Measurements from ENCODE around the gene CYB5D1. TPM values are rescaled to one million over a fixed set of nuclear protein-coding genes. Genes with fewer than 3 reads are reported as not detected.
A peak's percentile ranks its signal among the peaks of the same experiment; 100 is the strongest.

Gene CYB5D1
- polyA plus RNA-seq, 3 donors, result 23.1 to 24.3 (median 23.8) TPM

DNA sequence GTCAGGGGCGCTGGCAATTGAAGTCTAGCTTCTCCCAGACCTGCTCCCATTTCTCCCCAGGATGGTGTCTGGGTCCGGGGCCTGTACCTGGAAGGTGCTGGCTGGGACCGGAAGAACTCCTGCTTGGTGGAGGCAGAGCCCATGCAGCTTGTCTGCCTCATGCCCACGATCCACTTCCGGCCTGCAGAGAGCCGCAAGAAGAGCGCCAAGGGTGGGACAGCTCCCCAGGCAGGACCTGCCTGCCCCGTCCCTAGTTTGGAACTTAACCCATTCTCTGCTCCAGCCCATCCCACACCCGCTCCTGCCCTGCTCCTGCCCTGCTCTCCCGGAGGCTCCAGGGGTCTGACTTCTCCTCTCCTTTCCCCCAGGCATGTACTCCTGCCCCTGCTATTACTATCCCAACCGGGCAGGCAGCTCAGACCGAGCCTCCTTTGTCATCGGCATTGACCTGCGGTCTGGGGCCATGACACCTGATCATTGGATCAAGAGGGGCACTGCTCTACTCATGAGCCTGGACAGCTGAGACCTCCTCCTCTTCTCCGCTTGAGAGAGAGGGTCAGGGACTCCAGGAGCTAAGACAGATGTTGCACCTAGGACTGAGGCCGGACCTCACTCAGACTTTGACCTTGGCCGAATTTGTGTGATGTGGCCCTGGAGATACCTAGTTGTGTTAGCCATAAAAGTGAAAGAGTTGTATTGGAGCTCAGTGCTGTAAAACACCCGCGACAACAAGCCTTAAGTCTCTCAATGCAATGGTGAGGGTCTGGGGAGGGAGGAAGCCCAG, 24.6 kb upstream of the CYB5D1 start:
- no peak for DNase-seq (ENCODE audit: low read depth in 3 of 3, low spot score in 2 of 3)

- DNase-seq (ENCODE audit: low read depth in 3 of 3, low spot score in 2 of 3), result peak in 1 of 3 donors; percentile 90
These were observed 23.8 kb upstream of the CYB5D1 start, which contains the start of gene KDM6B for GRCh38 chr17:7833795-7834541. KDM6B (plus strand) TSS chr17:7834217; CDS start chr17:7845555, 11,338 bp downstream.

GRCh38 chr17:7834542-7834956, 23.3 kb upstream of the CYB5D1 start:
- no peak for DNase-seq (ENCODE audit: low read depth in 3 of 3, low spot score in 2 of 3)

GRCh38 chr17:7834957-7835813, 22.6 kb upstream of the CYB5D1 start:
- DNase-seq (ENCODE audit: low read depth in 3 of 3, low spot score in 2 of 3), result peak in 2 of 3 donors; percentile 98

GRCh38 chr17:7835814-7836595, 21.8 kb upstream of the CYB5D1 start:
- peak in 1 of 3 donors; percentile 61 for DNase-seq (ENCODE audit: low read depth in 3 of 3, low spot score in 2 of 3)

DNA sequence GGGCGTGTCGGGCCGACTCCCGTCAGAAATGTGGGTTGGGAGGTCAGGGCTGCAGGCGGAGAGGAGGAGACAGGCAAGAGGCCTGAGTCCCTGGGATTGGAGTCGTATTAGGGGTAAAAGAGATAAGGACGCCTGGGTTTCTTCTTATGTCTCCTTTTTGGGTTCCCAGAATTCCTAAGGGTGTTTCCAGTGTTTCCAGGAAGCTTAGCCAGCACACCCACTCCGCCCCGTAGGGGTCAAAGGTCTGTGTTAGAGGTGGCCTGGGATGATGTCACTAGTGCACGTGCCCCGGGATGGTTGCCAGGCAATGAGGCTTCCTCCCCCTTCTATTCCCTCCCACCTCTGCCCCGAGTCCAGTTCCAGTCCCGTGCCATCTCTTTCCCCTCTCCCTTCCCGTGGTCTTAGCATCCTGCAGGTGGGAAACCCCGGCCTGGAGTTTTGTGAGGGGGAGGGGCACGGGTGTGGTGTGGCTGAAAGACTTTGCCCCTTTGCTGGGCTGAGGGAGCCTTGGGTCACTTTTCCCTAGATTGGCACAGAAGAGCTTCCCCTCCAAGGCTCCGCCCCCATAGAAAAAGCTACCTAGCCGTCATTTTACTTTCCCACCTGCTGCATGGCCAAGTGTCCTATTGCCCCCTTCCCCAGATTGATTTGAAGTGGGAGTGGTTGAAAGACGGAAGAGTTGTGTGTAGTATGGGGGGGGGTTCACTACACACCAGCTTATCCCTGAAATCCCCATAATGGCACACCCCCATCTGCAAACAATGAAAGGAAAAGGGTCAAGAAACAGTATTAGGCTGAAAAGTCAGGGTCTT, 21.0 kb upstream of the CYB5D1 start:
- DNase-seq (ENCODE audit: low read depth in 3 of 3, low spot score in 2 of 3), result peak in 1 of 3 donors; percentile 92

- no peak for DNase-seq (ENCODE audit: low read depth in 3 of 3, low spot score in 2 of 3)
These were observed 20.3 kb upstream of the CYB5D1 start for GRCh38 chr17:7837408-7838088.

DNA sequence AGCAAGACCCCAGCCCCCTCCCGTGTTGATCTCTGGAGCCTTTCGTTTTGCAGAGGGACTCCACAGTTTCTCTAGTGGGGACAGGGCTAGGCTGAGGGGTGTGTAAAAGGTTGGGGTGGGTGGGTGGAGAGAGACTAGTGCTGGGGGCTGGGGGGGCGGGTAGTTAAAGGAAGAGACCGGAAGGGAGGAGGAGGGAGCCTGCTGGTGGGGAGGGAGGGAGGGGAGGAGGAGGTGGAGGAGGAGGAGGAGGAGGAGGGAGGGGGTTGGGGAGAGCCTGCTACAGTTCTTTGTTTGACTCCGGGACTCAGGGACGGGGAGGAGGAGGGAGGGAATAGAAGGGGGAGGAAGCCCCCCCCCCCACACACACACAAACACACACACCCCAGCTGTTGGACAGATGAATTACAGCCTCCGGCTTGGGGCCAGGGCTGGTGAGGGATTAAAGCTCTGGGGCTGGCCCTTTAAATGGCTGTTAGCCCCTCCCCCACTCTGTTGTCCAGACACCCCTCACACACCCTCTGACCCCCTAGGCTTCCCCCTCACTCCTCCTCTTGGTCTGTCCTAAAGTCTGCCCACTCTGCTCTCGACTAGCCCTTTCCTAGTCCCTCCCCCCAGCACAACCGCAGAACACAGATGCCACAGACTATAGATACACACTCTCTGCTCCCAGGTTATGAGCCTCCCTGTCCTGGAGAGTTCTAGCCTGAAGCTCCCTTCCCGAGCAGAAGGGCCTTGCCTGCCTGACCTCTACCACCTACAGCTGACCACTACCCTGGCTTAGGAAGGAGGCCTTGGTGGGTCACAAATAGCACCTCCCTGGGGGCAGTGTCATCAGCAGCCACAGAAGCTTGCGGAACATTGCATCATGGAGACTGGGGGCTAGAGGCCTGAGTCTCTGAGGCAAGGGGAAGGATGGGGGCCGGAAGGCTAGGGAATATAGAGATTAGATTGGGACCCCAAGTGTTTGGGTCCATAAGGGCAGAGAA, 19.4 kb upstream of the CYB5D1 start:
- DNase-seq (ENCODE audit: low read depth in 3 of 3, low spot score in 2 of 3), result peak in 1 of 3 donors; percentile 51

DNA sequence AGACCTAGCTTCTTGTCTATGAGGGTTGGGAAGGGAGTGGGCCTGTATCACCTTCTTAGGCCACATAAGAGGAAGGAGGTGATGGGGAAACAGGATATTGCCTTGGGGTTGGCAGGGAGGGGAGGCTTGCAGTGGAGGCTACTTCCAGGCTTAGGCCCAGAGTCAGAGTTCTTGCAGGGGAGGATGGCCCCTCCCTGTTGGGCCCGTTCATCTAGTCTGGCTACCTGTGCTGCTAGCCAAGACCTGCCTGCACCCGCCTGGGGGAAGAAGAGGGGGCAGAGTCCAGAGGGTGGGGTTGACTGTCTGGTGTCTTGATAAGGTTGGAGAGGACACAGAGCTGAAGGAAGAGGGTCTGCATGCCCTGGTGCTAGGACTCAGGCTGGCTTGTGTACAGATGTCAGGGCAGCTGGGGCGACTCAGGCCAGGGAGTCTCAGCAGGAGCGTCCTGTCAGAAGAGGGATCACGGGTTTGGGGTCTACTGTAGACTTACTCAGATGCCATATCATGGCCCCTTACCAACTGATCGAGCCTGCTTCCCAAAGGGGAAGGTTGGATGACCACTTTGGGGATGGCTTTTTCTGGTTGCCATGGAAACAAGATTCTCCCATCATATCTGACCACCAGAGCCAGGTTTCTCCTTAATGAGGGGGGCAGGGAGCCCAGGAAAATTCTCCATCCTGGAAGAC, 18.5 kb upstream of the CYB5D1 start:
- no peak for DNase-seq (ENCODE audit: low read depth in 3 of 3, low spot score in 2 of 3)

- no peak for DNase-seq (ENCODE audit: low read depth in 3 of 3, low spot score in 2 of 3)
These were observed 17.9 kb upstream of the CYB5D1 start for GRCh38 chr17:7839876-7840261.

- no peak for DNase-seq (ENCODE audit: low read depth in 3 of 3, low spot score in 2 of 3)
These were observed 17.4 kb upstream of the CYB5D1 start for GRCh38 chr17:7840441-7840840.

DNA sequence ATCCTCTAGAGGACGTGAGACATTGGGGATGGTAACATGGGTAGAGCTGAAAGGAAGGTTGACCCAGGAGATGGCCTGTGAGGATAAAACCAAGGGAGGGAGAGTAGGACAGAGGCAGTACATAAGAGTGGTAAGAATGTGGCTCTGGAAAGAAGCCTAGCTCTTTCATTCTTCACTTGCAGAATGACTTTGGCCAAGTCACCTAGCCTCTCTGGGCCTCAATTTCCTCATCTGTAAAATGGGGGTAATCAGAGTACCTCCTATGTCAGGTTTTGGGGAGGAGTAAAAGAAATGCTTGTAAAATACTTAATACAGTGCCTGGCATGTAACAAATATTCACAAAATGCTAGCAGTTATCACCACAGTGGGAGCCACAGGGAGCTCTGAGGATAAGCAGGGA, 16.9 kb upstream of the CYB5D1 start:
- no peak for DNase-seq (ENCODE audit: low read depth in 3 of 3, low spot score in 2 of 3)

GRCh38 chr17:7841396-7841914, 16.3 kb upstream of the CYB5D1 start:
- DNase-seq (ENCODE audit: low read depth in 3 of 3, low spot score in 2 of 3), result peak in 1 of 3 donors; percentile 32

- DNase-seq (ENCODE audit: low read depth in 3 of 3, low spot score in 2 of 3), result peak in 1 of 3 donors; percentile 88
These were observed 15.9 kb upstream of the CYB5D1 start for GRCh38 chr17:7841915-7842379.

DNA sequence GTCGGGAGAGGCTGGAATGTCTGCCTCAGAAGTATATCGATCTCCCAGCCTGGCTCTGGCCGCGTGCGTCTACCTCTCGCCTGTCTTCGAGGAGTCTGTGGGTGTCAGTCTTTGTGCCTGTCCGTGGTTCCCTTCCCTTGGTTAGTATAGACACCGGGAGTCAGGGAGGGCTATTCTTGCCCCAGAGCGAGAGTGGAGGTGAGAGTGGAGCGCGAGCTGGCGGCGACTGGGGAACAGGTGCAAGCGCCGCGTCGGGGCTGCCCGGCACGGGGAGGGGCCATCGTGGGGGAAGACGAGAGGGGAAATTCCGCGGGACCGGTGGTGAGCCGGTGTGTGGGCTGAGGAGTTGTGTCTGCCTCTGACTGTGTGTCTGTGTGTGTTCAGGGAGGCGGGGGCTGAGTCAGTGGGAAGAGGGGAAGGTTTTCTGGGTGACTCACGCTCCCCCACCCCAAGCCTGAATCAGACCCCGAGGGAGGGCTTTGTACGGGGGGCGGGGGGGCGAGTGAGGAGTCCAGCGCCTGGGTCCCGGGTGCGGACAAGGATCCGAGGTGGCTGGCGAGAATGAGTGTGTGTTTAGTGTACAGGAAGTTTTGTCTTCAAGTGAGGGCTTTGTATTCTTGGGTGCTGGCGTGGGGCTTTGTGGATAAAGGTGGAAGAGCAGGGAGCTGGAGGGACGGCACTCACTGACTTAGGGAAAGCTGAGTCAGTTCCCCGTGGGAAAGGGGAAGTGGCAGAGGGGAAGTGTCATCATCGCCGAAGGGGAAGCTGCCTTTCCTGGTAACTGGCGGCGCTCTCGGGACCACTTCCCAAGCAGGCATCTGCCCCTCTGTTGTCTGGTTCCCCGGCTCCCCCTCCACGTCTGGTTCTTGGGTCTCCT, 15.2 kb upstream of the CYB5D1 start:
- peak in 1 of 3 donors; percentile 16 for DNase-seq (ENCODE audit: low read depth in 3 of 3, low spot score in 2 of 3)

DNA sequence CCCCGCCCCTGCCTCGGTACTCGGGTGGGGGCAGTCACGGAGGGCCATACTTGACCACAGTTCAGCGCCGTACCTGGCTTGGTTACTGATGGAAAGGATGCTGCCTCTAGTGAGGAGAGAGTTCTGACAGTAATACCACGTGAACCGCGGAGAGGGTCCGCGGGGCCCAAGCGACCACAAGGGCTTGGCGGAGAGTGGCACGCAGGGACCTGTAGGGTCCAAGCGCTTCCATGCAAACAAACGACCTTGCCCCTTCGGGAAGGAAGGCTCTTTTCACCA, 14.6 kb upstream of the CYB5D1 start:
- peak in 1 of 3 donors; percentile 18 for DNase-seq (ENCODE audit: low read depth in 3 of 3, low spot score in 2 of 3)
